Stimulated activated CD8-positive, alpha-beta memory T cell treated with anti-CD3 and anti-CD28 coated beads, Interleukin-12 subunit alpha, Interleukin-12 subunit beta, amount 100 ng/mL, for 1 hour (primary cell): Measurements from ENCODE around the gene HOTAIR.

Experiments used
- DNase-seq: peaks from one replicate; pipeline ENCODE4 v3.0.0-alpha.2; 2020; ENCODE audit warnings: low read depth

Gene HOTAIR

GRCh38 chr12:53974084-53975063, at the start of gene HOTAIR:
HOTAIR (minus strand) TSS chr12:53974954.
- no peak for DNase-seq

DNA sequence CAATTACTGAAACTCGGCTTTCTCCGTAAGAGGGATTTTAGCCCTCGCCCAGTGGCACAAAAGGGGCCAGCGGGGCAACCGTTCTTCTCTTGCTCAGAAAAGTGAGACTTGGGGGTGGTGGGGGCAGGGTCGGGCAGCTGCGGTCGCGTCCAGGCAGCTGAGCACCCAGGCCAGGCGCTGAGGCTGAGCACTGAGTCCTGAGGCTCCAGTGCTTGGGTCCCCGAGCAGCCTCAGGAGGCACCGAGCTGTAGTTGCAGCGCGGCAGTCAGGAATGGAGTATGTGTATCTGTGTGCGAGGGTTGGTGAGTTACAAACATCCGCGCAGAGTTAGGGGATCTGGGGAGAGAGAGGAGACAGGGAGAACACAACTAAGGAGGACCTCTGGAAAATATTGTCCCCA, 49.4 kb upstream of the HOTAIR start:
- no peak for DNase-seq

DNA sequence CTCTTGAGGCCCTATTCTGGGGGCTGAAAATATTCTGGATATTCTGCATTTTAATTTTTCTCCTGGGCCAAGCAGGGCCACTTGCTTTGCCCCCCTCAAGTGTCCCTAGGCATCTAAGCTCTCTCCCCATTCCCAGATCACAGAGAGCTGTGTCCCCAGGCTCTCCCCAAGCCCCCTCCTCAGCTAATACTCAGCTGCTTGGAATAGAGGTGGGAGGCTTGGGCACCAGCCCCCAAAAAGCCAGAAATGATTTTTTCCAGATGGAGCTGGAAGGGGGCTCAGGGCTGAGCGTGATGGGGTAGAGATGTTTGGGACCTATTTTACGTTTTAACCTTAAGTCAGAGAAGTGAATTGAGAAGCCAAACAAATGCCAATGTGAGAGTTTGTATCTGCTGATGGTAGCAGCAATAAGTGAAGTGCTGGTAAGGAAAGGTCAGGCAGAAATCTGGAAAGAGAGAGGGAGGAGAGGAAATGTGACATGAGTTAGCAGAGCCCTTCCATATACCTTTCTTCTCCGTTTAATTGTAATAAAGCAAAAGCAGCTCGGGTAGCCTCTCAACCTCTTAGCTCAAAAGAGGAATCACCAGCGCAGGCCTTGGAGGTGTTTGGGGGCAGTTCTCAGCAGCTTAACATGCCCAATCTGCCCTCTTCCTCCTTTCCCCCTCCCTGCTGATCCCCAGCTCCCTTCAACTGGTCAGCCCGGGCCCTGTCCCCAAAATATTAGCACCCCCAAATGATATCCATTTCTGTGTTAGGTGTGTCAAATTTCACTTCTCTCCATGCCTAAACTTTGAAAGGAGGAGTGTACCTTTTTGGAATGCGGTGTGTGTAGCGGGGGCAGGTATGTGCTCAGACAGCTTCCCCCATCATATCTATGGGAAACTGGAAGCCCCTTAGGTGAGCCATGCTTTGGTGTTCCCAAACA, 48.5 kb upstream of the HOTAIR start:
- no peak for DNase-seq

DNA sequence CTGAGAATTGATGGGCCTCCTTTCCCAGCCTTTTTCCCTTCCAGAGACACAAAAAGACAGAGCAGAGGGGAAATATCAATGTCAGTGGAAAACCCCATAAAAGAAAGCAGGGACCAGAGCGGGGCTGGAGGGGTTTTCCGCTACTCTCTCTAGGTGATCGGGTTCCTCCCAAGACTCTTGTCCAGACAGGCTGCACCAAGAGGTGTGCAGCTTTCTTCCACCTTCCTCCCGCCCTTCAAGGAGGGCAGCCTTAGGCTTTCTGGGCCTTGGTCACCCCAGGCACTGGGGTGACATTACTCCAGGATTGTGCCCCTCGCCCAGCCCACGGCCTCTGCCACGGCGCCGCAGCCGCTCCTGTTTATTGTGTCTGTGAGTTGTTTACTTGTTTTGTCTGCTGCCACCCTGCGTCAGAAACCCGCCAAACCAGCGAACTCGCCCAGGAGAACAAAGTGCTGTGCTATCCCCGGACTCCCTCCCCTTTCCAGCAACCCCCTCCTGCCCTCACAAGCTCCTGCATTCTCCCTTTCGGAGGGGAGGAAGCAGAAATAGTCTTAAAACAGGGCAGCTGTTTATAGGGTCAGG, 46.8 kb upstream of the HOTAIR start:
- no peak for DNase-seq

DNA sequence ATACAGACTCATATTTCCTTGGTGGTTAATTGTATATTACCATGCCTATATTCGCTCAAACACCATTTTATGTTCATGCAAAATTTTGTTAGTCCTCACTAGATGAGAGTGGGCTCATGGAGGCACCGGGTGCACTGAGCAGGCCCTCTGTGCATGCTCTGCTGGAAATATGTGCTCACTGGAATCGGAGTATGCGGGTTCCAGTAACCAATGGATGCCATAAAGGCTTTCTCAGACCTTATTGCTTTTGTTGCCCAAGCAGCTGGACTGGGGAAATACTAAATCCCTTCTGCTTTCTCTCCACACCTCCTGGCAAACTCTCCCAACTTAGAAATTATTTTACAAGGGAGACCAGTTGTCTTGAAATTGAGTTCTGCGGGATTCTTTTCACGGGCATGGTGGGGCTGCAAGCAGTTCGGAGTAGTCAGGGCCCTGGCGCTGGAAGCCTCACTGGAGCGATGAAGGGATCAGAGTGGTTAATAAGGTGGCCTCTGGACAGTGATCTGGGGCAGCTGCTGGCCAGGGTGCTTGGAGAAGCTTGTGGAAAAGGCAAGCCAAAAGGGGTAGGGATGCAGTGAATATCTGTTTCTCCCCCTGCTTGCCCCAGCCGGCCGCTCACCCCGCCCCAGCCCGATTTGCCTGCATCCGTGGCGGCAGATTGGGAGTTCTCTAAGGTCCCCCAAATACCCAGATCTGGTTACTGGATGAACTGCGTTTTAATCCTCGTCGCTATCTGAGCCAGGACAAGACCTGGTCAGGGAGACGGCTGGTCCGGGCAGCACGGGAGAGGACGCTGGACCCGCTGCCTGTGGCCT, 46.0 kb upstream of the HOTAIR start:
- DNase-seq = no peak

GRCh38 chr12:54019924-54020590, 45.3 kb upstream of the HOTAIR start:
- no peak for DNase-seq

DNA sequence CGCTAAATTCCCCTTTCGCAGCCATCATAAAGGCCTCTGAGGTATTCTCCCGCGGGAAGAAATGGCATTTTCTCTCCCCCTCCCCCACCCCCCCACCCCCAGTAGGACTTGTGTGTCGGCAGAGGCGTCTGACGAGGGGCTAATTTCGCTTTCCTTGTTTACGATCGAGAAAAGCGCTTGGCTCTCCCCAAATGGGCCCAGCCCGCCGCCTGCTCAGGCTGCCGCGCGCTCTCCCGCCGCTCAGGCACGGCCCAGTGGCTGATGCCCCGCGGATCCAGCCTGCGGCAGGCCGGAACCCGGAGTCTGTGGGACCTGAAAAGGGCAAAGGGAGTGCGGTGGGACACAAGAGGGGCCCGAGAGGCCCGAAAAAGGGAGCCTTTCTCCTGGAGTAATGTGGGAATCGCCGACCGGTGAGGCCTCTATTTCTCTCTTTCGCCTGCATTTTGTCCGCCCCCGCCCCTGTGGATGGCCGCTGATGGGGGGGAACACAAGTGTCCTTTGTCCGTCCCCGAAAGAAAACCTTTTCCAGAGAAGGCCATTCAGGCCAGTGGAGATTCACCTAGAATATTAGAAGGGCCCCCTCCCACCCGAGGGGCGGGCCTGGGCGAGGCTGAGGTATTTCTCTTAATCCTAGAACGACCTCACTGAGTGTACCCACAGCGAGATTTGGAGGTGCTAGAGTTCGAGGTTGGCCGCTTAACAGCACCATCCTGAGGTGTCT, 44.5 kb upstream of the HOTAIR start:
- no peak for DNase-seq

DNA sequence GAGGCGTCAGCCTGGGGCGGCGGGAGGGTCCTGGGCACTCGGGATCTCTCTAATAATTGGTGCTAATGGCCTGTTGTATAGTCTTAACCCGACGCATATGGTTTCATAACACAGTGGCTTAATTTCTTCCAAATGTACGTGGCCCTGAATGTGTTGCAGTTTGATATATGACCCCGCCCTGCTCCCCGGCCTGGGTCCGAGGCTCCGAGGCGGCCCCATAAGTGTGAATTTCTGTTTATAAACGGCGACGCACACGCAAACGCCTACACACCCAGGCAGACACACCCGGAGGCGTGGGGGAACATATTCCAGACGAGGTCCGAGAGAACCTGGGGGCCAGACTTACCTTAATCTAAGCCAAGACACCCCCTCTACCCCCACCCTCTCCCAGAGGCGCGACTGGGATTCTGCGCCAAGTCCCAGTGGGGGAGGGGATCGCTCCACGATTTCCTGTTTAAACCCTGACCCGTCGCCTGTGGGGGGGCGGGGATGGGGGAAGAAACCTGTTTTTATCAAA, 43.8 kb upstream of the HOTAIR start:
- no peak for DNase-seq

DNA sequence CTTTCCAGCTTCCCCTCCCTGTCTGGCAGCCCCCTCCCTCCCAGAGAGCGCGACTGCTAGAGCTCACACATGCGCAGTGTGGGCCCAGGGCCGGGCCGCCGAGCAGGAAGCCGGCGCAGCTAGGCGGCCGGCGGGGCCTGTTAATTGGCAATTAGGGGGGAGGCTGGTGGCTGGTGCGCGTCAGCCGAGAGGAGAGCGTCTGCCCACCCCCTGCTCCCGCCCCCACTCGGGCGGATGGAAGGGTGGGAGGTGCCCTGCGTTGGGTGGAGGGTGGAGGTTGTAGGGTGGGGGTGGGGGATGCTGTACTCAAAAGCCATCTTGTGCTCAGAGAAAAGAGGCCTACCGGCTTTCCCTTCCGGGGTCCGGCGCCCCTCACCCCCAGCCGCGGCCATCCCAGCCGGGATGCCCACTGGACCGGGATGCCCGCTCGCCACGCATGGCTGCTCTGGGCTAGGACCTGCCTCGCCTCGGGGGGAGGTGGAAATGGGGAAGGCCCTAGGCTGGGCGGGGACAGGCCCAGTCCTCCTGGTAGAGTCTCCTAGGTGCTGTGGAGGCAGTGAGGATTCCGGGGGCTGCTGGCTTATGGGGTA, 43.2 kb upstream of the HOTAIR start:
- peak; percentile 57 for DNase-seq

- DNase-seq = no peak
These were observed 42.5 kb upstream of the HOTAIR start for GRCh38 chr12:54017027-54017788.

GRCh38 chr12:54016478-54016964, 41.8 kb upstream of the HOTAIR start:
- DNase-seq = no peak

GRCh38 chr12:54016051-54016450, 41.3 kb upstream of the HOTAIR start:
- no peak for DNase-seq

DNA sequence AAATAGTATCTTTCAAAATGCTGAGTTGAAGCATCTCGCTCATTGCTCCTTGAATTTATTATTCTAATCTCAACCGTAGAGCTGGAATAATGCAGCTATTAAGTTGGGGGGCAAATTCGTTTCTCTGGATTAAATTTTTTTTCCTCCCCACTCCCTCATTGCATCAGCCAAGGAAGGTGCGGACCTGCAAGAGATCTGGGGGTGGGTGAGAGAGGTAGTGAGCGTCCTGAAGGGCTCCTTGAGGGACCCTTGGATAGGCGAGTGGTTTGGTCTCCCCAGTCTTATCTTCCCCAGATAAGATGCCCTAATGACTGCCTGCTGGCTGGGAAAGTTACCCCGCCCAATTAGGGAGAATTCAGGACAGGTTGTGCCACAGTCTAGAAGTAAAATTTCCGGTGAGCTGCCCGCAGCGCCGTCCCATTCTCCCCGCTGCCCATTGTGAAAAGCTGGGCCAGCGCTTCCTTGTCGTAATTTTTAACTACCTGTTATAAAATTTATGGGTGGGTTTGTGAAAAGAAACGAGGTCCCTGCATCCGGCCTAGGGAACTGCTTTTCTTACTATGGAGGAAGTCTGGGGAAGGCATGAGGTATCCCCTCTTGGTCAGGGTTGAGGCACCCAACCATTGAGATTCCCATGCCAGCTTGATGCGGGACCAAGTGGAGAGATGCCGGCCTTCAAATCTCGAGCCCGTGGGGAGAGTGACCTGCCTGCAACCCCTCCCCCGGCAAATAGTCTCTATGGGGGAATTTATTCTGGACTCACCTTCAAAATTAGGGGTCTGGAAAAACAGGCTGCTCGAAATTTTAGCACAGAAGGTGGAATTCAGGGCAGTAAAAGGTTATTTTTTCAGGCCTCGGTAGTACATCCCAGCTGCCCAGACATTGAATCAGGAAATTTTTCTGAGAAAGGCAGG, 40.5 kb upstream of the HOTAIR start:
- DNase-seq = no peak

- DNase-seq = no peak
These were observed 39.7 kb upstream of the HOTAIR start for GRCh38 chr12:54014377-54015017.

DNA sequence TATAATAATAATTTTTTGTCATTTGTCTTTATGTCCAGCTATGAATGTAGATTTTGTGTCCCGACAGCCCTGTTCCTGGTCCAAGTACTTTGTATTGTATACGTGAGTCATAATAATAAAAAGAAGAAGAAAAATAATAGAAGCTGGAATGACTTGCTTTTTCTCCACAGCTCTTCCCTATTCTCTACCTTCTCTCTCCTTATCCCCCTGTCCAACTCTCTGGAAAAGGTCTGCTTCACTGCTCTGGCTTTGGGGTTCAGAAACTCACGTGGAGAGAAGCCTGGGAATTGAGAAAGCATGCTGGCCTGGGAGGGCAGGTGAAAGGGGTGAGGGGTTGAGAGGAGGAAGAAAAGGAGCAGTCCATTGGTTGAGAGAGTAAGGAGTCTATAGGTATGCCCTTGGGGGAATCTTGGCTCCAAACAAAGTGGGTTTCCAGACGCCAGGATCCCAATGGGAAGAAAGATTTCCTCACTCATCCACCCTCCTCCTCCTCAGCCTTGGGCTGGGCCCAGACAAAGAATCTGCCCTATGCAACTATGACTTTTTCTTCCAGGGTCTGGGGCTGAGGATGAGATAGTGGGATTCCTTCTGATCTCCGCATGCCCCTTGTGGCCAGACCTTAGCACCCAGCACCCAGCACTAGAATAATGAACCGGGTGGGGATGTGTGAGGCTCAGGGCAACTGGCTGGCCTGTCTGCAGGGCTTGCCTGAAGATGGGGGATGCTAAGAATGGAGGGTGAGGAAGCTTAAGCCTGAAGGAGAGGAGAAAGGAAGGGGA, 38.1 kb upstream of the HOTAIR start:
- no peak for DNase-seq
